ENCODE data around the gene PTPRG.

PTPRG gene

GRCh38 chr3:61776390-61776789 is 215.0 kb downstream of the PTPRG start:
- Histone ChIP-seq H3K9me3 (ENCODE audit: insufficient read depth, low read depth, low read length) (no peaks in the 10 kb centered on the region), H3K79me2 (ENCODE audit: insufficient read depth, low read length) (no peaks in the 10 kb centered on the region), H3K4me1 (ENCODE audit: insufficient read depth, low read length, poor library complexity, severe bottlenecking) (peaks cover 7% of the 10 kb centered on the region), H3K9me2 (replicated peaks; ENCODE audit: low read depth, low read length) (no peaks in the 10 kb centered on the region), H3K4me3 (ENCODE audit: low read length, poor library complexity, severe bottlenecking) (no peak overlapping the region), H3K36me3 (ENCODE audit: insufficient read depth, low read length) (no peaks in the 10 kb centered on the region), H3K4me2 (ENCODE audit: low read depth, low read length, poor library complexity, severe bottlenecking) (no peak overlapping the region), H3K9ac (ENCODE audit: low read depth, low read length, poor library complexity, severe bottlenecking) (no peak overlapping the region), H3K27me3 (ENCODE audit: insufficient read depth, low read length, poor library complexity, severe bottlenecking) (no peaks in the 10 kb centered on the region), H3F3A (ENCODE audit: low read depth) (no peaks in the 10 kb centered on the region), H2AFZ (ENCODE audit: low read length) (no peak overlapping the region), H4K20me1 (ENCODE audit: insufficient read depth, low read length, poor library complexity, severe bottlenecking) (no peaks in the 10 kb centered on the region)
- TF ChIP-seq, protein P1, sequence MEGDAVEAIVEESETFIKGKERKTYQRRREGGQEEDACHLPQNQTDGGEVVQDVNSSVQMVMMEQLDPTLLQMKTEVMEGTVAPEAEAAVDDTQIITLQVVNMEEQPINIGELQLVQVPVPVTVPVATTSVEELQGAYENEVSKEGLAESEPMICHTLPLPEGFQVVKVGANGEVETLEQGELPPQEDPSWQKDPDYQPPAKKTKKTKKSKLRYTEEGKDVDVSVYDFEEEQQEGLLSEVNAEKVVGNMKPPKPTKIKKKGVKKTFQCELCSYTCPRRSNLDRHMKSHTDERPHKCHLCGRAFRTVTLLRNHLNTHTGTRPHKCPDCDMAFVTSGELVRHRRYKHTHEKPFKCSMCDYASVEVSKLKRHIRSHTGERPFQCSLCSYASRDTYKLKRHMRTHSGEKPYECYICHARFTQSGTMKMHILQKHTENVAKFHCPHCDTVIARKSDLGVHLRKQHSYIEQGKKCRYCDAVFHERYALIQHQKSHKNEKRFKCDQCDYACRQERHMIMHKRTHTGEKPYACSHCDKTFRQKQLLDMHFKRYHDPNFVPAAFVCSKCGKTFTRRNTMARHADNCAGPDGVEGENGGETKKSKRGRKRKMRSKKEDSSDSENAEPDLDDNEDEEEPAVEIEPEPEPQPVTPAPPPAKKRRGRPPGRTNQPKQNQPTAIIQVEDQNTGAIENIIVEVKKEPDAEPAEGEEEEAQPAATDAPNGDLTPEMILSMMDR (conservative IDR thresholded peaks at IDR 0.05; ENCODE audit: low read length), result no peak
- no peak for TF ChIP-seq EZH2phosphoT487 (IDR thresholded peaks at IDR 0.05; ENCODE audit: borderline replicate concordance)

- Histone ChIP-seq H3K27me3 (ENCODE audit: insufficient read depth, low read length, poor library complexity, severe bottlenecking) (no peaks in the 10 kb centered on the region), H3K79me2 (ENCODE audit: insufficient read depth, low read length) (no peaks in the 10 kb centered on the region), H3K36me3 (ENCODE audit: insufficient read depth, low read length) (no peaks in the 10 kb centered on the region), H2AFZ (ENCODE audit: low read length) (no peak overlapping the region), H4K20me1 (ENCODE audit: insufficient read depth, low read length, poor library complexity, severe bottlenecking) (no peaks in the 10 kb centered on the region), H3K9me3 (ENCODE audit: insufficient read depth, low read depth, low read length) (no peaks in the 10 kb centered on the region), H3F3A (ENCODE audit: low read depth) (no peaks in the 10 kb centered on the region), H3K4me2 (ENCODE audit: low read depth, low read length, poor library complexity, severe bottlenecking) (no peak overlapping the region), H3K4me1 (ENCODE audit: insufficient read depth, low read length, poor library complexity, severe bottlenecking) (peaks cover 7% of the 10 kb centered on the region), H3K4me3 (ENCODE audit: low read length, poor library complexity, severe bottlenecking) (no peak overlapping the region), H3K9me2 (replicated peaks; ENCODE audit: low read depth, low read length) (no peaks in the 10 kb centered on the region), H3K9ac (ENCODE audit: low read depth, low read length, poor library complexity, severe bottlenecking) (no peak overlapping the region)
- TF ChIP-seq EZH2phosphoT487 (IDR thresholded peaks at IDR 0.05; ENCODE audit: borderline replicate concordance), result no peak
- TF ChIP-seq, protein P1 (conservative IDR thresholded peaks at IDR 0.05; ENCODE audit: low read length), result no peak
Measured at GRCh38 chr3:61777483-61777882, 216.1 kb downstream of the PTPRG start.

- no peaks in the 10 kb centered on the region for H3K36me3 ChIP-seq (ENCODE audit: insufficient read depth, low read length)
- H4K20me1 ChIP-seq (ENCODE audit: insufficient read depth, low read length, poor library complexity, severe bottlenecking), result no peaks in the 10 kb centered on the region
- no peaks in the 10 kb centered on the region for H3K9me2 ChIP-seq (replicated peaks; ENCODE audit: low read depth, low read length)
- H2AFZ ChIP-seq (ENCODE audit: low read length), result no peak overlapping the region
- H3F3A ChIP-seq (ENCODE audit: low read depth), result no peaks in the 10 kb centered on the region
- no peaks in the 10 kb centered on the region for H3K9me3 ChIP-seq (ENCODE audit: insufficient read depth, low read depth, low read length)
- H3K9ac ChIP-seq (ENCODE audit: low read depth, low read length, poor library complexity, severe bottlenecking), result no peak overlapping the region
- no peak for TF ChIP-seq EZH2phosphoT487 (IDR thresholded peaks at IDR 0.05; ENCODE audit: borderline replicate concordance)
- TF ChIP-seq, protein P1 (conservative IDR thresholded peaks at IDR 0.05; ENCODE audit: low read length), result peak; percentile 45
- no peaks in the 10 kb centered on the region for H3K27me3 ChIP-seq (ENCODE audit: insufficient read depth, low read length, poor library complexity, severe bottlenecking)
- no peaks in the 10 kb centered on the region for H3K79me2 ChIP-seq (ENCODE audit: insufficient read depth, low read length)
- H3K4me2 ChIP-seq (ENCODE audit: low read depth, low read length, poor library complexity, severe bottlenecking), result no peak overlapping the region
- no peak overlapping the region for H3K4me3 ChIP-seq (ENCODE audit: low read length, poor library complexity, severe bottlenecking)
- peaks cover 7% of the 10 kb centered on the region for H3K4me1 ChIP-seq (ENCODE audit: insufficient read depth, low read length, poor library complexity, severe bottlenecking)
Measured at GRCh38 chr3:61778095-61778494, 216.7 kb downstream of the PTPRG start.

Data from Loucy (cell line).